ENCODE measurements around the gene ADGRF4.

The ADGRF4 gene, protein sequence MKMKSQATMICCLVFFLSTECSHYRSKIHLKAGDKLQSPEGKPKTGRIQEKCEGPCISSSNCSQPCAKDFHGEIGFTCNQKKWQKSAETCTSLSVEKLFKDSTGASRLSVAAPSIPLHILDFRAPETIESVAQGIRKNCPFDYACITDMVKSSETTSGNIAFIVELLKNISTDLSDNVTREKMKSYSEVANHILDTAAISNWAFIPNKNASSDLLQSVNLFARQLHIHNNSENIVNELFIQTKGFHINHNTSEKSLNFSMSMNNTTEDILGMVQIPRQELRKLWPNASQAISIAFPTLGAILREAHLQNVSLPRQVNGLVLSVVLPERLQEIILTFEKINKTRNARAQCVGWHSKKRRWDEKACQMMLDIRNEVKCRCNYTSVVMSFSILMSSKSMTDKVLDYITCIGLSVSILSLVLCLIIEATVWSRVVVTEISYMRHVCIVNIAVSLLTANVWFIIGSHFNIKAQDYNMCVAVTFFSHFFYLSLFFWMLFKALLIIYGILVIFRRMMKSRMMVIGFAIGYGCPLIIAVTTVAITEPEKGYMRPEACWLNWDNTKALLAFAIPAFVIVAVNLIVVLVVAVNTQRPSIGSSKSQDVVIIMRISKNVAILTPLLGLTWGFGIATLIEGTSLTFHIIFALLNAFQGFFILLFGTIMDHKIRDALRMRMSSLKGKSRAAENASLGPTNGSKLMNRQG

GRCh38 chr6:47698342-47698787, at the start of gene ADGRF4:
Gene ADGRF4 (plus strand): TSS chr6:47698580. CDS start chr6:47707246, 8,666 bp downstream.
- ATAC-seq = no peak

DNA sequence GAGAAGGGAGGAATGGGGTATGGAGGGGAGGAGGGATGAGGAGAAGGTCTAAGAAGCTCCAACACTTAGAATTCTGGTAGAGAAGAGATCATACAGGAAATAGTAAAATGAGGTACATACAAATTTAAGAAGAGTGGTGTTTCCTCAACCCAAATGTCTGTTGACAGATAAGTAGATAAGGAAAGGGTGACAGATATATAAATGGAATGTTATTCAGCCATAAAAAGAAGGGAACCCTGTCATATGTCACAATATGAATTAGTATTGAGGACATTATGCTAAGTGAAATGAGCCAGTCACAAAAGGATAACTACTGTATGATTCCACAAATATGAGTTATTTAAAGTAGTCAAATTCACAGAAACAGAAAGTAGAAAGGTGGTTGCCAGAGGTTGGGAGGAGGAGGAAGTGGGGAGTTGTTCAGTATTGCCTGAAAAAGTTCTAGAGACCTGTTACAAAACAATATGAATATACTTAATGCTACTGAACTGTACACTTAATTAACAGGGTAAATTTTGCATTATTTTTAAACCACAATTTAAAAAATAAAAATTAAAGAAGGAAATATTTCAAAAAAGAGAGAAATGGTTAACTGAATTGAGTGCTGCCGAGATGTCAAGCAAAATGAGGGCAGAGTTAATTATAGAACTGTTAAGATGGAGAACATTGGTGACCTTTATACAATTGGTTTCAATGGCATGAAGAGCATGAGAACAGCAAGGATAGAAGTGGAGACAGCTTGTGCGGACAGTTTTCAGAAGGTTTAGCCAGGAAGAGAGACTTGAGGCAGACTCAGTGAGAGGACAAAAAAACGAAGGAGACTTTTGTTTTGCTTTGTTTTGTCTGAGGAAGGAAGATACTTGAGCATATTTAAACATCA, 47.6 kb upstream of the ADGRF4 start:
- ATAC-seq = no peak

GRCh38 chr6:47651505-47651944, 46.9 kb upstream of the ADGRF4 start:
- no peak for ATAC-seq

- no peak for ATAC-seq
Observed at GRCh38 chr6:47653706-47654105, 44.7 kb upstream of the ADGRF4 start.

DNA sequence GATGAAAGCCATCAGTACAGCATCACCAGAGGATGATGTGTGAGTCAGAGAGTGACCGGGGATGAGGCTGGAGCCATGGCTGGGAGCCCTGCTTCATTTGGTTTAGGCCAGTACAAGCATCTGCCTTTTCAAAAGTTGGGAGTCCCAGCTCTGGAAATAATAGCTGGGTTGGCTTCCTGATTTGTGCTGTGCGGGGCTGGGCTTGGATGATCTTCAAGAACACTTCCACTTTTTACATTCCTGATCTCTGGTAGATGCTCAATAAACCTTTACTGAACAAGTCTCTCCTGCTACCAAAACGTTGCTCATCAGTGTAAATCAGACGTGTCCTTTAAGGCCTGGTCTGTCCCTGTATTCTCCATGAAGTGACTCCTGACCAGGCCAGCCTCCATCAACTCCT, 44.1 kb upstream of the ADGRF4 start:
- no peak for ATAC-seq

DNA sequence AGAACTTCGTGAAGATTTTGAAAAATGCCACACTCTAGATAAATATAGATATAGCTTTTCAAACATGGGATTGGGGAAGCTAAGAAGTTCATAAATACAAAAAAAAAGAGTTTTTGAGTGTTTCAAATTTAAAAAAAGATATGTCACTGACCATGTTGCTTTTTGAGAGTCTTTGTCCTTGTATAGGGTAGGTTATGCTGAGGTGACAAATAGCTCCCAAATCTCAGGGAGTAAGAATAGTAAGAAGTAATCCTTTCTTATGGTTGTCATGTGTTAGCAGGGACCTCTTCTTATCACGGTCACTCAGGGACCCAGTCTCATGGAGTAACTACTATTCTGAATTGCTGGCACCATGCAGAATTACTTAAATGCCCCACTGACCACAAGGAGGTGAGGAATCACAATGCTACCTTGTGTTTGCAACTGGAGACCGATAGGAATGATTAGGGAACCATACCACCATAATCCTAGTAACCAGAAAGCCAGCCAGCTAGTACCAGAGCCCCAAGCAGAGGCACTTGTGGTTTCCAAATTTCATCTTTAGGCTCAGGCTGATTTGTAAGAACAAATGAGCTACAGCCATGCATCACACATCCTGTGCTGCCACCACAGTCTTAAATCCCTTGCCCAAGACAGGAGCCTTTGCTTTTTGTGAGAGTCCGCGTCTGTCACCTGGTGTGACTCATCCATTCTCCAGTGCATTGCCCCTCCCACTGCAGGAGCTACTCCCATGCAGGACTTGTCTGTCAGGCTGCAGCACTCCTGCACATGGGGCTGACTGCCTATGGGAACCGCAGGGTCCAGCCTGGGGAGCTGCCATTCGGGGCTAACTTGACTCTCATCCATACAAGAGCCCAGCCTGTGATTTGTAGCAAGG, 42.4 kb upstream of the ADGRF4 start:
- peak; percentile 45 to 70 for ATAC-seq

GRCh38 chr6:47661960-47662359, 36.4 kb upstream of the ADGRF4 start:
- ATAC-seq = no peak

- ATAC-seq = no peak
Observed at GRCh38 chr6:47663462-47664216, 34.7 kb upstream of the ADGRF4 start.

DNA sequence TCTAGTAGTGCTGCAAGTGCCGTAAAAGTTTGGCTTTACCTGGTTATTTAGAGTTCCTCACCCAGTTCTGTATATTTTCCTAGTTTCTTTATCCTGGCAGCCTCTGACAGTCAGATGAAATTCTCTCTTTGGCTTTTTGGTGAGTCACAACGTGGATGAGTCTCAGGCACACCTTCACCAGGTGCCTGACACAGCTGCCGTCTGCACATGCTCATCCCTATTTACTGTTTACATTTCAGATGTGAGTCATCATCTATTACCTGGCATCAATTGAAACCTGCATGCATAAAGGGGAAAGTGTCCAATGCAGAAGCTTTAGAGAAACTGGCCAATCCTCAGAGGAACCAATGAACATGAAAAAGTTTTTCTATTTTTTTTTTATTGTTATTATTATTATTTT, 33.3 kb upstream of the ADGRF4 start:
- no peak for ATAC-seq

GRCh38 chr6:47669684-47670513, 28.5 kb upstream of the ADGRF4 start:
- ATAC-seq = no peak

DNA sequence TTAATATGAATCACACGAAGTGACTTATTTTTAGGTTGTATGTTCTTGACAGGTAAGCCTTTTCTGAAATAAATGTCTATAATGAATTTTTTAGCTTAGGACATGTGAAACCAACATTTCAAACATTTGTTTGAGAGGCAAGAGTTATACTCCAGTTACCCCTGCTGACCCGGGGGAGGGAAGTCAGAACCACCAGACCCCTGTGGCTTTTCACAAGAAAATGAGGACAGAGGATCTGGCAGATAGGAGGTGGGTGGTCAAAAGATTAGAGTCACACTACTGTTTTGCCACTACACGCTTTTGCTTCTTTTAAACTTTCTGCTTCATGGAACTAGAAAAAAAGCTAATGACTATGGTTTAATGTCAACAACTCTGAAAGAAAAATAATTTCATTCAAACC, 27.5 kb upstream of the ADGRF4 start:
- ATAC-seq = no peak

- no peak for ATAC-seq
Observed at GRCh38 chr6:47671777-47672176, 26.6 kb upstream of the ADGRF4 start.

GRCh38 chr6:47672816-47673215, 25.6 kb upstream of the ADGRF4 start:
- ATAC-seq = no peak

- ATAC-seq = no peak
Observed at GRCh38 chr6:47674673-47675072, 23.7 kb upstream of the ADGRF4 start.

GRCh38 chr6:47677381-47678100, 20.8 kb upstream of the ADGRF4 start:
- no peak for ATAC-seq

DNA sequence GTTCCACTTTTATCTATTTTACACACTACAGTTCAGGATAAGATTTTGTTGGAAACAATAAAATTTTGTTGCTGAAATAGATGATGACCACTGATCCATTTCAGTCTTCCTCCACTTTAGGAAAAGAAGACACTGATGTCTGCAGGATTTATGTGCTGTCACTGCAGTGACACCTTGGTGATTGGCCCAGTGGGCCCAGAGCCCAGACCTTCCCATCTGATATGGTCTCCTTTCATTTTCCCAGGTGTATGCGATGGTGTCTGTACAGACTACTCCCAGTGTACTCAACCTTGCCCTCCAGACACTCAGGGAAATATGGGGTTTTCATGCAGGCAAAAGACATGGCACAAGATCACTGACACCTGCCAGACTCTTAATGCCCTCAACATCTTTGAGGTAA, 19.6 kb upstream of the ADGRF4 start:
- ATAC-seq = no peak

DNA sequence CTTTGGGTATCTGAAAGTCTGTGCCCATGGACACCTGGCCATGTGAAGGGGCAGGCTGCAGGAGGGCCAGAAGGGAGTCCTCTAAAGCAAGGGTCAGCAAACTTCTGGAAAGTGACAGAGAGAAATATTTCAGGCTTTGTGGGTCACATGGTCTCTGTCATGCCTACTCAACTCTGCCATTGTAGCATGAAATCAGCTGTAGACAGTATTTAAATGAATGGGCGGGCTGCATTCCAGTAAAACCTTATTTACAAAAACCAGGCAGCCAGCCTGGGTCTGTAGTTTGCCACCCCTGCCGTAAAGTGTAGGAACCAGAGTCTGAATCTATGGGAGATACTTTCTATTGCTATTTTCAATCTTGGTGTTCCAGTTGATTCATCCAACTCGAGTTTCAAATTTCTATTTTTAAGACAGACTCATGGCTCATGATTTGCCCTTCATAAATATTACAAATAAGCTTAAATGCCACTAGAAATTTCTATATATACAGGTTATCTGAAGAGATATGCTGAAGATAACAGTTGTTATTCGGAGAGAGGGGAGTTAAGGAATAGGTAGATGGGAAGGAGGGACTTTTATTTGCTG, 19.0 kb upstream of the ADGRF4 start:
- ATAC-seq = no peak

GRCh38 chr6:47680051-47680450, 18.3 kb upstream of the ADGRF4 start:
- ATAC-seq = no peak

DNA sequence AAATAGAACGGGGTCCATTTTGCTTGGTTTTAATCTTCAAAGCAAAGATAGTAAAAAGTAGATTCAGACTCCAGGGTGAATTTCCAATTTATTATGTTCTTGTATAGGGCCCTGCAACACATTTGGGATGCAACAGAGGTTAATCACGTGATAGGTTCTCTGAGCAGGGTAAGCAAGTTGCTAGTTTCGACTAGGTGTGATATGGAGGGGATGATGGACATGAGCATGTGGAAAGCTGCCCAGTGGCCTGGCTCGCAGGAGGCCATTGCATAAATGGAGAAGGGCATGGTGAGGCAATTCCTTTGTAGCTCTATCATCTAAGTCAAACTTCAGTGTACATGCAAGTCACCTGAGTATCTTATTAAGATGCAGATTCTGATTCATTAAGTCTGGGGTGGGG, 17.7 kb upstream of the ADGRF4 start:
- no peak for ATAC-seq

Measured in activated CD4-positive, CD25-positive, alpha-beta regulatory T cell treated with anti-CD3 and anti-CD28 coated beads, Interleukin-2, amount 50 U/mL, for 24 hours (primary cell).